Measurements from ENCODE around the gene TMEM134.
"Not testable (repeated sequence)": the region's sequence is repeated elsewhere in the genome, so short reads cannot be mapped to it uniquely, and the experiment has no call there.

The TMEM134 gene

GRCh38 chr11:67438158-67438902, 30.7 kb downstream of the TMEM134 start:
- peak; percentile 61 to 78 for DNase-seq (ENCODE audit: low read depth in 2 of 2)

GRCh38 chr11:67437809-67438157, 31.3 kb downstream of the TMEM134 start:
- DNase-seq (ENCODE audit: low read depth in 2 of 2): no peak

- peak; percentile 55 to 71 for DNase-seq (ENCODE audit: low read depth in 2 of 2)
Observed at GRCh38 chr11:67437082-67437808, 31.8 kb downstream of the TMEM134 start, which contains the start of gene PTPRCAP. Gene PTPRCAP, minus strand, starts transcription at chr11:67437682. Its CDS starts 63 bp downstream, at chr11:67437619.

- DNase-seq (ENCODE audit: low read depth in 2 of 2): peak; percentile 71 to 79
Observed at GRCh38 chr11:67436459-67437081, 32.5 kb downstream of the TMEM134 start.

GRCh38 chr11:67435727-67436458, 33.2 kb downstream of the TMEM134 start:
- no peak for DNase-seq (ENCODE audit: low read depth in 2 of 2)

- DNase-seq (ENCODE audit: low read depth in 2 of 2): no peak
Observed at GRCh38 chr11:67435031-67435726, 33.9 kb downstream of the TMEM134 start.

- DNase-seq (ENCODE audit: low read depth in 2 of 2): no peak
Observed at GRCh38 chr11:67434395-67434881, 34.6 kb downstream of the TMEM134 start.

- no peak for DNase-seq (ENCODE audit: low read depth in 2 of 2)
Observed at GRCh38 chr11:67433536-67434394, 35.3 kb downstream of the TMEM134 start.

GRCh38 chr11:67432655-67433349, 36.2 kb downstream of the TMEM134 start:
- DNase-seq (ENCODE audit: low read depth in 2 of 2): no peak

- no peak for DNase-seq (ENCODE audit: low read depth in 2 of 2)
Observed at GRCh38 chr11:67431346-67432249, 37.5 kb downstream of the TMEM134 start.

GRCh38 chr11:67429722-67430121, 39.3 kb downstream of the TMEM134 start:
- no peak for DNase-seq (ENCODE audit: low read depth in 2 of 2)

- no peak for DNase-seq (ENCODE audit: low read depth in 2 of 2)
Observed at GRCh38 chr11:67429038-67429668, 39.9 kb downstream of the TMEM134 start.

- DNase-seq (ENCODE audit: low read depth in 2 of 2): peak; percentile 99 to 100
Observed at GRCh38 chr11:67428052-67429001, 40.7 kb downstream of the TMEM134 start, which contains the start of gene RPS6KB2. Gene RPS6KB2, plus strand, starts transcription at chr11:67428494. Its CDS starts 52 bp downstream, at chr11:67428546.

GRCh38 chr11:67427364-67427859, 41.6 kb downstream of the TMEM134 start:
- not testable (repeated sequence) for DNase-seq (ENCODE audit: low read depth in 2 of 2)

GRCh38 chr11:67423891-67424613, 45.0 kb downstream of the TMEM134 start:
- no peak for DNase-seq (ENCODE audit: low read depth in 2 of 2)

GRCh38 chr11:67423466-67423865, 45.6 kb downstream of the TMEM134 start:
- no peak for DNase-seq (ENCODE audit: low read depth in 2 of 2)

All from activated CD4-positive, alpha-beta T cell treated with anti-CD3 and anti-CD28 coated beads for 24 hours (primary cell).